Mesothelial cell of epicardium (in vitro differentiated cells): ENCODE results near the gene P2RX2. TPM values are rescaled to one million over a fixed set of nuclear protein-coding genes. Genes with fewer than 3 reads are reported as not detected.
A peak's percentile ranks its signal among the peaks of the same experiment; 100 is the strongest.
"Not testable (repeated sequence)": the region's sequence is repeated elsewhere in the genome, so short reads cannot be mapped to it uniquely, and the experiment has no call there.

Experiments used
- DNase-seq, 2 experiments: peaks; one replicate each; pipeline ENCODE4 v3.0.0; 2021; ENCODE audit warnings: low spot score in 2 of 2; ENCODE audit not compliant: unreplicated experiment in 2 of 2
- H3K27ac Mint-ChIP-seq: 2 replicates; pipeline ENCODE4 v1.8.0; 2021; ENCODE audit warnings: mixed read lengths
- H3K27me3 Mint-ChIP-seq: 2 replicates; pipeline ENCODE4 v1.8.0; 2021; ENCODE audit warnings: low read depth, mixed read lengths
- H3K36me3 Mint-ChIP-seq: 2 replicates; pipeline ENCODE4 v1.8.0; 2021; ENCODE audit warnings: mixed read lengths
- H3K4me1 Mint-ChIP-seq: 2 replicates; pipeline ENCODE4 v1.8.0; 2021; ENCODE audit warnings: mixed read lengths
- H3K4me3 Mint-ChIP-seq: 2 replicates; pipeline ENCODE4 v1.8.0; 2021; ENCODE audit warnings: mild to moderate bottlenecking, moderate library complexity, mixed read lengths
- H3K9me3 Mint-ChIP-seq: 2 replicates; pipeline ENCODE4 v1.8.0; 2021; ENCODE audit warnings: mixed read lengths
- CTCF ChIP-seq: fragments of 200-600 bp; sonication (generic); IDR thresholded peaks from one replicate; pipeline ENCODE4 v1.5.0; 2021; ENCODE audit warnings: antibody characterized with exemption; ENCODE audit not compliant: unreplicated experiment
- total RNA-seq: library from RNA; stranded (reverse); gene quantifications from 3 replicates; pipeline ENCODE4 v1.2.1, GENCODE V29; 2021

The P2RX2 gene
- total RNA-seq, 1 donor from 2014 or later: 7.3 TPM

- peak; percentile 84 to 85 for DNase-seq
- no peak for TF ChIP-seq CTCF
- peak overlapping the region; percentile 20 for H3K4me3 Mint-ChIP-seq
- H3K27ac Mint-ChIP-seq: no peak overlapping the region
- H3K27me3 Mint-ChIP-seq: peaks cover 59% of the 10 kb centered on the region
- no peaks in the 10 kb centered on the region for H3K36me3 Mint-ChIP-seq
- peaks cover 16% of the 10 kb centered on the region for H3K4me1 Mint-ChIP-seq
- no peaks in the 10 kb centered on the region for H3K9me3 Mint-ChIP-seq
Observed at GRCh38 chr12:132593938-132594358, 24.6 kb upstream of the P2RX2 start.

GRCh38 chr12:132595183-132595582 is 23.4 kb upstream of the P2RX2 start:
- no peaks in the 10 kb centered on the region for H3K36me3 Mint-ChIP-seq
- H3K4me3 Mint-ChIP-seq: no peak overlapping the region
- no peaks in the 10 kb centered on the region for H3K9me3 Mint-ChIP-seq
- no peak overlapping the region for H3K27ac Mint-ChIP-seq
- TF ChIP-seq CTCF: no peak
- H3K27me3 Mint-ChIP-seq: peaks cover 53% of the 10 kb centered on the region
- peaks cover 17% of the 10 kb centered on the region for H3K4me1 Mint-ChIP-seq
- DNase-seq: no peak

GRCh38 chr12:132596016-132596415 is 22.6 kb upstream of the P2RX2 start:
- H3K27ac Mint-ChIP-seq: no peak overlapping the region
- TF ChIP-seq CTCF: no peak
- H3K4me1 Mint-ChIP-seq: peaks cover 23% of the 10 kb centered on the region
- H3K9me3 Mint-ChIP-seq: no peaks in the 10 kb centered on the region
- peaks cover 51% of the 10 kb centered on the region for H3K27me3 Mint-ChIP-seq
- no peaks in the 10 kb centered on the region for H3K36me3 Mint-ChIP-seq
- H3K4me3 Mint-ChIP-seq: peak overlapping the region; percentile 41
- DNase-seq: no peak

- Mint-ChIP-seq H3K4me3 (peak overlapping the region; percentile 69), H3K4me1 (peaks cover 30% of the 10 kb centered on the region), H3K27me3 (peaks cover 53% of the 10 kb centered on the region), H3K9me3 (no peaks in the 10 kb centered on the region), H3K27ac (peak overlapping the region; percentile 57), H3K36me3 (no peaks in the 10 kb centered on the region)
- no peak for TF ChIP-seq CTCF
- DNase-seq: peak in 1 of 2 experiments; percentile 68
Observed at GRCh38 chr12:132597333-132598316, 21.0 kb upstream of the P2RX2 start.

- not testable (repeated sequence) for H3K9me3 Mint-ChIP-seq, H3K27ac Mint-ChIP-seq, H3K36me3 Mint-ChIP-seq, DNase-seq
- peaks cover 29% of the 10 kb centered on the region for H3K4me1 Mint-ChIP-seq
- H3K27me3 Mint-ChIP-seq: peaks cover 45% of the 10 kb centered on the region
- H3K4me3 Mint-ChIP-seq: peak overlapping the region; percentile 26
Observed at GRCh38 chr12:132599502-132599901, 19.1 kb upstream of the P2RX2 start.
